Posterior cingulate gyrus (tissue), 11 donors: Measurements from ENCODE around the gene ABCA1.
"Not testable (repeated sequence)": the region's sequence is repeated elsewhere in the genome, so short reads cannot be mapped to it uniquely, and the experiment has no call there.

Experiments used
- DNase-seq, 10 donors: peaks; one replicate each; pipeline versions ENCODE4 v3.0.0 to v3.0.0-alpha.2; 2020 to 2021; ENCODE audit warnings: mixed read lengths in 3 of 10
- intact Hi-C: fragments of 100-400 bp; cut with DNase I; formaldehyde crosslinking; loops from one replicate; pipeline ENCODE4 v1.15.1; 2023

The ABCA1 gene

GRCh38 chr9:104907278-104907951, 20.5 kb downstream of the ABCA1 start:
- intact Hi-C loops = no loop called here
- no peak for DNase-seq

- DNase-seq = no peak
- intact Hi-C loops = no loop called here
Observed at GRCh38 chr9:104906441-104907277, 21.3 kb downstream of the ABCA1 start.

- intact Hi-C loops = no loop called here
- no peak for DNase-seq
Observed at GRCh38 chr9:104905931-104906330, 22.0 kb downstream of the ABCA1 start.

- no peak for DNase-seq
- intact Hi-C loops = no loop called here
Observed at GRCh38 chr9:104905153-104905901, 22.6 kb downstream of the ABCA1 start.

- DNase-seq = no peak
- intact Hi-C loops = no loop called here
Observed at GRCh38 chr9:104903609-104904008, 24.3 kb downstream of the ABCA1 start.

GRCh38 chr9:104900871-104901270, 27.1 kb downstream of the ABCA1 start:
- DNase-seq = no peak
- intact Hi-C loops = no loop called here

- intact Hi-C loops = no loop called here
- DNase-seq = no peak
Observed at GRCh38 chr9:104900324-104900723, 27.6 kb downstream of the ABCA1 start.

- intact Hi-C loops = no loop called here
- DNase-seq = no peak
Observed at GRCh38 chr9:104899759-104900247, 28.2 kb downstream of the ABCA1 start.

GRCh38 chr9:104898376-104898775, 29.6 kb downstream of the ABCA1 start:
- DNase-seq, intact Hi-C loops: not testable (repeated sequence)

- intact Hi-C loops = no loop called here
Observed at GRCh38 chr9:104896131-104896530, 31.8 kb downstream of the ABCA1 start.

GRCh38 chr9:104895572-104895971, 32.4 kb downstream of the ABCA1 start:
- no peak for DNase-seq
- intact Hi-C loops = no loop called here

More at GRCh38 chr9:104896131-104896530, 31.8 kb downstream of the ABCA1 start:
- no peak for DNase-seq

GRCh38 chr9:104892701-104893100, 35.3 kb downstream of the ABCA1 start:
- intact Hi-C loops = no loop called here
- DNase-seq = no peak

GRCh38 chr9:104890433-104890770, 37.6 kb downstream of the ABCA1 start:
- intact Hi-C loops = no loop called here
- no peak for DNase-seq

- intact Hi-C loops = no loop called here
- DNase-seq = no peak
Observed at GRCh38 chr9:104885818-104886709, 41.9 kb downstream of the ABCA1 start.

- DNase-seq = no peak
- intact Hi-C loops = no loop called here
Observed at GRCh38 chr9:104883169-104883568, 44.8 kb downstream of the ABCA1 start.

GRCh38 chr9:104882566-104882965, 45.4 kb downstream of the ABCA1 start:
- DNase-seq = no peak
- intact Hi-C loops = no loop called here

- intact Hi-C loops = no loop called here
- DNase-seq = no peak
Observed at GRCh38 chr9:104882086-104882485, 45.9 kb downstream of the ABCA1 start.

- intact Hi-C loops = no loop called here
- no peak for DNase-seq
Observed at GRCh38 chr9:104879555-104880309, 48.2 kb downstream of the ABCA1 start.

GRCh38 chr9:104876587-104876986, 51.4 kb downstream of the ABCA1 start:
- intact Hi-C loops = no loop called here
- DNase-seq = no peak
